Mammary epithelial cell (primary cell): Measurements from ENCODE around the gene NCK1.

ENCODE experiments used
- CTCF ChIP-seq, 2 donors: IDR thresholded peaks in 1 of 2; conservative IDR thresholded peaks in 1 of 2; 2 replicates each; pipeline ENCODE4 v1.5.1; 2011 to 2012; ENCODE audit warnings: inconsistent platforms in 2 of 2, low read length in 2 of 2, mild to moderate bottlenecking in 2 of 2, control low read depth in 1 of 2, low read depth in 1 of 2; ENCODE audit not compliant: insufficient read depth in 1 of 2; ENCODE audit errors: extremely low read depth in 1 of 2
- EZH2 ChIP-seq: IDR thresholded peaks from 2 replicates; pipeline ENCODE4 v1.6.1; 2012; ENCODE audit warnings: low read length, inconsistent platforms, borderline replicate concordance

GRCh38 chr3:136982520-136983138 lies 120.6 kb downstream of the NCK1 start:
- TF ChIP-seq CTCF (conservative IDR thresholded peaks at IDR 0.05 in 1 of 2, IDR thresholded peaks at IDR 0.05 in 1 of 2; ENCODE audit: extremely low read depth in 1 of 2, insufficient read depth in 1 of 2, low read depth in 1 of 2, low read length in 2 of 2) (no peak), EZH2 (no peak)
